Kidney epithelial cell (primary cell): ENCODE measurements around the gene GPRIN2. TPM values are rescaled to one million over a fixed set of nuclear protein-coding genes. Genes with fewer than 3 reads are reported as not detected.
"Not testable (repeated sequence)": the region's sequence is repeated elsewhere in the genome, so short reads cannot be mapped to it uniquely, and the experiment has no call there.

Experiments
- DNase-seq: peaks from one replicate; pipeline ENCODE4 v3.0.0-alpha.2; 2010; ENCODE audit warnings: low read depth
- H3K27me3 ChIP-seq: 2 replicates; pipeline ENCODE4 v1.6.0; 2011; ENCODE audit warnings: low read length; ENCODE audit not compliant: control insufficient read depth, insufficient read depth
- H3K36me3 ChIP-seq: 2 replicates; pipeline ENCODE4 v1.5.1; 2011; ENCODE audit warnings: low read length; ENCODE audit not compliant: control insufficient read depth, insufficient read depth
- H3K4me3 ChIP-seq: 2 replicates; pipeline ENCODE4 v1.5.1; 2011; ENCODE audit warnings: low read depth, mild to moderate bottlenecking, control low read depth, low read length
- total RNA-seq: library from RNA; depleted of rRNA; stranded (reverse); fragments of >200 nt; gene quantifications from 2 replicates; pipeline ENCODE4 v1.2.3, GENCODE V29; 2015
- TF ChIP-seq, protein P1 (sequence below): IDR thresholded peaks from 2 replicates; pipeline ENCODE4 v1.5.1; 2011; ENCODE audit warnings: mild to moderate bottlenecking, moderate library complexity, low read length, control low read depth, inconsistent platforms; ENCODE audit not compliant: insufficient read depth, poor library complexity, severe bottlenecking

Gene GPRIN2
- 9.2 and 17.0 TPM in 2 replicates for total RNA-seq

- TF ChIP-seq, protein P1, sequence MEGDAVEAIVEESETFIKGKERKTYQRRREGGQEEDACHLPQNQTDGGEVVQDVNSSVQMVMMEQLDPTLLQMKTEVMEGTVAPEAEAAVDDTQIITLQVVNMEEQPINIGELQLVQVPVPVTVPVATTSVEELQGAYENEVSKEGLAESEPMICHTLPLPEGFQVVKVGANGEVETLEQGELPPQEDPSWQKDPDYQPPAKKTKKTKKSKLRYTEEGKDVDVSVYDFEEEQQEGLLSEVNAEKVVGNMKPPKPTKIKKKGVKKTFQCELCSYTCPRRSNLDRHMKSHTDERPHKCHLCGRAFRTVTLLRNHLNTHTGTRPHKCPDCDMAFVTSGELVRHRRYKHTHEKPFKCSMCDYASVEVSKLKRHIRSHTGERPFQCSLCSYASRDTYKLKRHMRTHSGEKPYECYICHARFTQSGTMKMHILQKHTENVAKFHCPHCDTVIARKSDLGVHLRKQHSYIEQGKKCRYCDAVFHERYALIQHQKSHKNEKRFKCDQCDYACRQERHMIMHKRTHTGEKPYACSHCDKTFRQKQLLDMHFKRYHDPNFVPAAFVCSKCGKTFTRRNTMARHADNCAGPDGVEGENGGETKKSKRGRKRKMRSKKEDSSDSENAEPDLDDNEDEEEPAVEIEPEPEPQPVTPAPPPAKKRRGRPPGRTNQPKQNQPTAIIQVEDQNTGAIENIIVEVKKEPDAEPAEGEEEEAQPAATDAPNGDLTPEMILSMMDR, result no peak
- no peaks in the 10 kb centered on the region for H3K36me3 ChIP-seq
- peaks cover 53% of the 10 kb centered on the region for H3K27me3 ChIP-seq
- DNase-seq, result no peak
- H3K4me3 ChIP-seq, result peak within 1 kb of the TSS; percentile 48
These were observed at the start of gene GPRIN2 for GRCh38 chr10:46556515-46557318. Gene GPRIN2 (minus strand): TSS chr10:46556658. CDS start chr10:46550736, 5,922 bp downstream.

DNA sequence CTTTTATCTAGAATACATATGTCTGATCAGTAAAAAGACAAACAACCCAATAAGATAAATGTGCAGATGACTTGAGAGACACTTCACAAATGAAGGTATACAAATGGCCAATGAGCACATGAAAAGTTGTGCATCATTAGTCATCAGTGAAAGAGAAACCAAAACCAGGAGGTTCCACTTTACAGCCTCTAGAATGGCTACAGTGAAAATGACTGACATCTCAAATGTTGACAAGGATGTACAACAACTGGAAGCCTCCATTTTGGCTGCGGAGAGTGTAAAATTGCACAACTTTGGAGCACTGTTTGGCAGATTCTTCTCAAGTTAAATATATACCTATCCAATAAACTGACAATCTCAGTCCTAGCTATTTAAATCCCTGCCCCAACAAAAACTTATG lies 44.1 kb upstream of the GPRIN2 start:
- H3K27me3 ChIP-seq, H3K4me3 ChIP-seq, DNase-seq, H3K36me3 ChIP-seq: not testable (repeated sequence)

GRCh38 chr10:46597616-46598246 lies 41.3 kb upstream of the GPRIN2 start:
- H3K27me3 ChIP-seq, H3K36me3 ChIP-seq, DNase-seq, H3K4me3 ChIP-seq: not testable (repeated sequence)

GRCh38 chr10:46596570-46596969 lies 40.1 kb upstream of the GPRIN2 start:
- H3K36me3 ChIP-seq, DNase-seq, H3K27me3 ChIP-seq, H3K4me3 ChIP-seq: not testable (repeated sequence)

DNA sequence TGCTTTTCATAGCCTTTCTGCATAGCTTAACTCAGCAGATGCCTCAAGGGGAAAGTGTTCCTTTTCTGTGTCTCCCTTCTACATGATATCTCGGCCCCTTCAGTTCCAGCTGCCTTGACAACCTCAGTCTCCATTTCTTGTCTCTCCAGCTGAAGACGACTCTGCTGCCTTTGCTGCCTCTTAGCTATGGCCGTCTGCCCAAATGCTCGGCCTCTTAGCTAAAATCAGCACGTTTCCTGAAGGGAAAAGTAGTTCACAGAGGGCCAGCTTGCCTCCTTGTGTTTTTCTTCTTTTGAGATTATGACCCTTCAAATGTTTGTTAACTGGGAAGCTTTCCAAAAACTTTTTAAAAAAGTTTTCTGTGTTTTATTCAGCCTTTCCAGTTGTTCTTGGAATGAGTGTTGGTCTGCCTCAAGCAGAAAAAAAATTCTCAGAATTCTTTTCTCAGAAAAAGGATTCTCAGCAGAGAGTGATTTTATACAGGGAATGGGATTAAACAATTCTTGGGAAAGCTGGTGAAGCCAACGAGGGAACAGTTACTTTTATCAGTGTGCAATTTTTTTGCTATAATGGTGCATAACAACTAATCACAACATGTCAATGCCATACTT lies 38.1 kb upstream of the GPRIN2 start:
- not testable (repeated sequence) for H3K36me3 ChIP-seq, DNase-seq, H3K27me3 ChIP-seq, H3K4me3 ChIP-seq

DNA sequence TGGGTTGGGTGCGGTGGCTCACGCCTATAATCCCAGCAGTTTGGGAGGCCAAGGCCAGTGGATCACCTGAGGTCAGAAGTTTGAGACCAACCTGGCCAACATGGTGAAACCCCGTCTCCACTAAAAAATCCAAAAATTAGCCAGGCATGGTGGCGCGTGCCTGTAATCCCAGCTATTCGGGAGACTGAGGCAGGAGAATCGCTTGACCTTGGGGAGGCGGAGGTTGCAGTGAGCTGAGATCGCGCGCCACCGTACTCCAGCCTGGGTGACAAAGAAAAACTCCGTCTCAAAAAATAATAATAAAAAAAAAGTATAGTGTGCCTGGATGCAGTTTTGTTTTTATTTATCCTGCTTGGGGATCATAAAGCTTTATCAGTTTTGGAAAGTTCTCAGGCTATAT lies 36.8 kb upstream of the GPRIN2 start:
- DNase-seq, H3K4me3 ChIP-seq, H3K36me3 ChIP-seq, H3K27me3 ChIP-seq: not testable (repeated sequence)

- not testable (repeated sequence) for H3K36me3 ChIP-seq, DNase-seq, H3K27me3 ChIP-seq, H3K4me3 ChIP-seq
These were observed 34.6 kb upstream of the GPRIN2 start for GRCh38 chr10:46591053-46591452.

DNA sequence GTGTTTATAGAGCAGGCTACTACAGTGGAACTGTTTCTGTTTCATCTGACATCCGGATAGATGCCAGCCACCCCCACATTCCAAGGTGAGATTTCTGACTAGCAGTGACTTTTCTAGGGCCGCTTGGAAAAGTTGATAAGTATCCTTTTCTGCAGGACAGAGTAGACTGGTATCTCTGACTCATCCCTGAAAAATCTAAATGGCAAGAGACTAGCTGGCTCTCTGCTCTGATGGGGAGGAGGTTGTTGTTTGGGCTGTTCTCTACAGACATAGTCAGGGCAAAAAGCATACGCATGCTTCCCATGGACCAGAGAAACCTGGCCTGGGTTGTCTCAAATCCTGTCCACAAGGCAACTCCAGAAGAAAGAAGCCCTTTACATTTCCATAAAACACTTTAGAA lies 33.1 kb upstream of the GPRIN2 start:
- H3K36me3 ChIP-seq, result not testable (repeated sequence)

DNA sequence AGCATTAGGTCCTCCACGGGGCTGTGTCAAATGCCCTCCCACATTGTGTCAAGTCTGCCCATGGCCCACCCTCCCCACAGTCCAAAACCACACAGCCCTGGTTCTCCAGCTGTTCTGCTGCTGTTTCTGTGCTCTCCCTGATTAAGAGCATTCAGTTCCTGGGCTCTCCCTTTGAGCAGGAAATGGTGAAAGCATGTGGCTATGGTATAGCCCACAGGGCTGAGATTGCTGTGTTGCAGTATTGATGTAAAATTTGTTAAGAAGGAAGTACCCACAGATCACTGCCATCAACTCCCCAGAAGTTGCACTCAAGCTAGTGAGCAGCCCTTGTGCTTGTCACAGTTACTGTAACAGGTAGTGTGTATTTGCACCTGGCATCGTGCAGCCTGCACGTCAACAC lies 31.8 kb upstream of the GPRIN2 start:
- not testable (repeated sequence) for DNase-seq, H3K36me3 ChIP-seq, H3K4me3 ChIP-seq, H3K27me3 ChIP-seq

More for the DNA sequence above, 33.1 kb upstream of the GPRIN2 start:
- not testable (repeated sequence) for DNase-seq, H3K27me3 ChIP-seq, H3K4me3 ChIP-seq

- H3K36me3 ChIP-seq, H3K27me3 ChIP-seq, H3K4me3 ChIP-seq, DNase-seq: not testable (repeated sequence)
These were observed 31.1 kb upstream of the GPRIN2 start for GRCh38 chr10:46587546-46587945.

DNA sequence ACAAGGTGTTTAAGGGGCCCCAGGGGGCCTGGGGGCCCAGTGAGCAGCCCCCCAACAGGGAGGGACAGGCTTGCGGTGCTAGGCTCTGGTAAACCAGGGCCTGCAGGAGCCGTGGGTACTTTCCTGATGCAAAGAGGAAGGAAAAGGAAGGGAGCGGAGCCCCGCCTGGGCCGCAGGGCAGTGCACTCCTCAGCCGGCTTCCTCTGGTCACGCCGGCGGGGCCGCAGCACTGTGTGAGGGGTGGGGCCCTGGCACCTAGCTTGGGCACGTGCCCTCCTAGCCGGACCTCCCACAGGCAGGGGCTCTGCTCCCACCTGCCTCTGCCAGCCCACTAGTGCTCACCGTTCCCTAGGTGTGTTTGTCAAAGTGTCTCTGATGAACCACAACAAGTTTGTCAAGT lies 28.8 kb upstream of the GPRIN2 start:
- H3K4me3 ChIP-seq, DNase-seq, H3K36me3 ChIP-seq: not testable (repeated sequence)

DNA sequence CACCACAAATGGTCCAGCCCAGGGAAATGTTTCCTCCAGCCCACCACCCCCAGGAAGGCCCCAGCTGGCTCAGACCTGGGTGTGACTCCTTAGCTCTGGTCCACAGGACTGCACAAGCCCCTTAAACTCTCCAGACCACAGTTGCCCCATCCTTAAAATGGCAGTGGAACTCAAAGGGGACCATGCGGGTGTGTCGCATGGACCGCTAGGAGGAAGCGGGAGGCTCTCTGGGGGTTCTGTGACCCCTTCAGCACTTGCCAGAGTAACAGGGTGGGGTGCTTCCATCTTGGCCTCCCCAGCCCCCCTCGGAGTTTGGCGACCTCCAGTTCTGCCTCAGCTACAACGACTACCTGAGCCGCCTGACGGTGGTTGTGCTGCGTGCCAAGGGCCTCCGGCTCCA lies 27.7 kb upstream of the GPRIN2 start:
- H3K27me3 ChIP-seq, H3K4me3 ChIP-seq, H3K36me3 ChIP-seq, DNase-seq: not testable (repeated sequence)

More for the DNA sequence above, 28.8 kb upstream of the GPRIN2 start:
- H3K27me3 ChIP-seq, result not testable (repeated sequence)

- DNase-seq, H3K4me3 ChIP-seq, H3K36me3 ChIP-seq, H3K27me3 ChIP-seq: not testable (repeated sequence)
These were observed 26.1 kb upstream of the GPRIN2 start for GRCh38 chr10:46582568-46582967.

- H3K36me3 ChIP-seq, H3K4me3 ChIP-seq, DNase-seq, H3K27me3 ChIP-seq: not testable (repeated sequence)
These were observed 25.5 kb upstream of the GPRIN2 start for GRCh38 chr10:46581997-46582396.
